ENCODE results near the gene CYP2W1. TPM values are rescaled to one million over a fixed set of nuclear protein-coding genes. Genes with fewer than 3 reads are reported as not detected.
"Not testable (repeated sequence)": the region's sequence is repeated elsewhere in the genome, so short reads cannot be mapped to it uniquely, and the experiment has no call there.

CYP2W1 gene
- total RNA-seq, 1 donor from 2014 or later, result not detected

DNA sequence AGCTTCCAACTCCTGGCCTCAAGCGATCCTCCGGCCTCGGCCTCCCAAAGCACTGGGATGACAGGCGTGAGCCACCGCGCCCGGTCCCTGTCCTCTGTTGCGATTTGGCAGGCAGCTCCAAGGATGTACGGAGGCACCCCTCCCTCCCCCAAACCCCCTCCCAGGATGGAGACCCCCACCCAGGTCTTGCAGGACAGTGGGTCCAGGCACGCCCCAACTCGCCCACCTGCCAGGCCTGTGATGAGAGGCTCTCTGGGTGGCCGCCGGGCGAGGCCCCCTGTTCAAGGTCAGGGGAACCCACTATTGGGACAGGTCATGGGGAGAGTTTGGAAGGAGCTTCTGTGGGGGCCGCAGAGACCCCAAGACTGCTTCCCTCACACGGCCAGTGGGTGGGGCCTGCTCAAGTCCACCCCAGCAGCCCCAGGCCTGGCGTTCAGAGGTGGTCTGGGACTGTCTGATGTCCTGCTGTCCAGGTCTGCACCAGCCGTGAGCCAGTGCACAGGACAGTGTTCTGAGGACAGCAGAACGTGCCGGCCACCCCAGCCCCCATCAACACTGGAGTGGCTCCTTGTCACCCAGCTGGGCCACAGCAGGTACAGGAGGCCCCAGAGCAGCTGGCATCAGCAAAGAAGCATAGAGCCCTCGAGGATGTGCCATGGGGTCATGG lies 31.0 kb upstream of the CYP2W1 start:
- intact Hi-C loops (cut with micrococcal nuclease), result no loop called here

GRCh38 chr7:952548-953441 lies 30.2 kb upstream of the CYP2W1 start:
- intact Hi-C loops (cut with micrococcal nuclease), result no loop called here

DNA sequence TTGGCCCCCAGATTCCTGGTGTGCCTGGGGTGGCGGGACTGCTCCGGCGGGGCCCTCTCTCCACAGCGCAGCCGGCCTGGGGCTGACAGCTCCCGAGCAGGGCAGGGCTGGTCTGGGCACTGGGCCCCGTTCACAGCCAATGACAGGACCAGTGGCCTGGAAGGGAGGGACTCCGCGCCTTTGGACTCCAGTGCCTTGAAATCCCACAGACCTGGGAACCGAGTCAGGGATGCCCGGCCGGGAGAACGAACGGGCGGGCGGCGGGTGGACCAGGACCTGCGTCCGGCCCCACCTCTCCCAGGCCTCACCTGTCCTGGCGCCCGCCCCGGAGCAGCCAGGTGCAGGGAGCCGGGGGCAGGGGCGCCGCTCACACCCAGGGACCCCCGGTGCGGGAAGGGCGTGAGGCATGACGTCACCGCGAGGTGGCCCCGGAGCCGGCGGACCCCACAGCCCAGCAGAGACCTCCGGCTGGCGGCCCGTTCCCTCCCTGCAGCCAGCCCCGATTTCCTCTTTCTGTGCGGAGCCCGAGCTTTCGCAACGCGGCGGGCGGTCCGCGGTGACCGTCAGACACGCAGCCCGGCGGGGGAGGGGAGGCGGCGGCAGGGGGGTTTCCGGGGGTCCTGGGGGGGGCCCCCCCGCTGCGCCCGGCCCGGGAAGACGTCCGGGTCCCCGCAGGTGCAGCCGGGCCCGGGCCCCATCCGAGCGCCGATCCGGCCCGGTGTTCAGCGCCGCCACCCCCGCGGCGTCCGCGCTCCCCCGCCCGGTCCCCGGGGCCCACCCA lies 29.2 kb upstream of the CYP2W1 start:
- intact Hi-C loops (cut with micrococcal nuclease), result loop anchor here (1.0 to 2.0 kb wide), 3 partner anchors 31 to 167 kb away; partner anchors contain the start of gene GET4

GRCh38 chr7:954330-955238 lies 28.4 kb upstream of the CYP2W1 start, which contains the start of gene ADAP1:
TSS of gene ADAP1 (minus strand) at chr7:954680. CDS start at chr7:954477, 203 bp downstream.
- intact Hi-C loops (cut with micrococcal nuclease), result loop anchor here (1.0 to 2.0 kb wide), 4 partner anchors 32 to 168 kb away; partner anchors contain the start of gene GET4

GRCh38 chr7:956031-956430 lies 26.9 kb upstream of the CYP2W1 start:
- intact Hi-C loops (cut with micrococcal nuclease), result no loop called here

DNA sequence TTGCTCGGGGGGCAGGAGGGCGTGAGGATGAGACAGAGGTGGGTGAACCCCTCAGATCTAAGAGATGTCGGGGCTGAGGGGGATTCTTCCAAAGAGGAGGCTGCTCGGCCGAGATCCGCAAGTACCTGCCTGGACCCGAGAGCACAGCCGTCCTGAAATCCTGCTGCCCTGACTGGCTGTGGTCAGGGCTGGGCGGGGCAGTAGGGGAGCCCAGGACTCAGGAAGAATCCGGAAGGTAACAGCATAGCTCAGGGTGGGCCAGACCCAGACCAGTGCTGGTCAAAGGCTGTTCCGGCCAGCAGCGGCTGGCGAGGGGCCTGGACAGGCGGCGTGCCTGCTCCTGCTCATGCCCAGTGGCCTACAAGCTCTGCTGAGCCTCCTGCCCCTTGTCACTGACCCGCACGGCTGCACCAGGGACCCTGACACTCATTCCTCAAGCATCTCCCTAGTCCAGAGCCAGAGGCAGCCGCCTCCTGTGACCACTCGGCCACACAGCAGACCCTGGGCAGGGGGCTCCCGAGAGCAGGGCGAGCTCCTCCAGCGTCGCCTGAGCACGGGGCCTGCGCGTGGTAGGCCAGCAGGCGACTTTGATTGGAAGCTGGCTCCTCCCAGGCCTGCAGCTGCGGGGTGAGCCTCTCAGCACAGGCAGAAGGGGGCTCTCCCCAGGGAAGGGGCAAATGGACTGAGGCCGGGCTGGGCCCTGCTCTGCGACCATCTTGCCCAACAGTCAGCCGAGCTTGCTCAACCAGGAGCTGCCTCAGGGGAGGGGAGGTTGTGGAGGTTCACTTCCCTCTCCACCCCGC lies 25.4 kb upstream of the CYP2W1 start:
- intact Hi-C loops (cut with micrococcal nuclease), result no loop called here

DNA sequence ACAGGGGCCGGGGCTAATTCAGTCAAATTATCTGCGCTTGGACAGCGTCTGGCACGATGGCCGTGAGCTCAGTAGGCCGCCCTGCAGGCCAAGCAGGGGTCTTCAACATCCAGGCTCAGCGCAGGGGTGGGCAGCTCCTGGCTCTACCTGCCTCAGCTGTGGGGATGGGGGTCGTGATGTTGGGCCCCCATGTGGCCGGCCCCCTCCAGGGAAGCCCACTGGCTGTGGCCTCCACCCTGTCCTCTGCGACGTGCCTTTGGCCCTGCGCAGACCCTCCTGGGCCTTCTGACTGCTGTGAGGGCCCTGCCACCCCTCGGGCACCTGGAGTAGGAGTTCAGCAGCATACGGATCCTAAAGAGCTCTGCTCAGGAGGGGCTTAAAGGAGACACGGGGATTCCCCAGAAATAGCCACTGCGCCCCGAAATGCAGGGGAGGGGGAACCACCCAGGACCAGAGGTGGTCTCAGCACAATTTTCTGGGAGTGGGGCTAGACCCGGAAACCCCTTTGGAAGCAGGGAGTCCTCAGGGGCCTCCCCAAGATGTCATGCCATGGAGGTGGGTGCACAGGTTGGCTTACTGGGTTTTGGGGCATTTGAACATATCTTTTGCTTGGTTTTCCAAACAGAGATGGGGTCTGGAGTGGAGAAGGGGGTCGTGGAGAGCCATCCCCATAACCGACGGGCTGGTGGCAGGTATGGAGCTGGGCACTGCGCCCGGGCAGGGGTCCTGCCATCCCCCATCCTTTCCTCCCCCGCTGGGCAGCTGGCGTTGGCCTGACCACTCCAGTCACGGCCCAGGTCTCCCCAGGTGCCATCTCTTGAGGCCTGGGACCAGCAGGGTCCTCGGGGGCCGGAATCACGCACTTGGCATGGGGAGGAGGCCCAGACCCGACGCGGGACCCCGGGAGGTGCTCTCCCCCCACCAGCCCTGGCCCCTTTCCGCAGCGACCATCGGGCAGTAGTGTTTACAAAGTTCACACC lies 24.5 kb upstream of the CYP2W1 start:
- intact Hi-C loops (cut with micrococcal nuclease), result no loop called here

GRCh38 chr7:959271-959670 lies 23.7 kb upstream of the CYP2W1 start:
- intact Hi-C loops (cut with micrococcal nuclease), result no loop called here

DNA sequence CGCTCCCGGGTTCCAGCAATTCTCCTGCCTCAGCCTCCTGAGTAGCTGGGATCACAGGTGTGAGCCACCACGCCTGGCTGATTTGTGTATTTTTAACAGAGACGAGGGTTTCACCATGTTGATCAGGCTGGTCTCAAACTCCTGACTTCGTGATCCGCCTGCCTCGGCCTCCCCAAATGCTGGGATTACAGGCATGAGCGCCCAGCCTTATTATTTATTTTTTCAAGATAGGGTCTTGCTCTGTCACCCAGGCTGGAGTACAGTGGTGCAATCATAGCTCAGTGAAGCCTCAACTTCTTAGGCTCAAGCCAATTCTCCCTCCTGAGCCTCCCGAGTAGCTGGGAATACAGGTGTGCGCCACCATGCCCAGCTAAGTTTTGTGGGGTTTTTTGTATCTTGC lies 23.2 kb upstream of the CYP2W1 start:
- intact Hi-C loops (cut with micrococcal nuclease), result not testable (repeated sequence)

DNA sequence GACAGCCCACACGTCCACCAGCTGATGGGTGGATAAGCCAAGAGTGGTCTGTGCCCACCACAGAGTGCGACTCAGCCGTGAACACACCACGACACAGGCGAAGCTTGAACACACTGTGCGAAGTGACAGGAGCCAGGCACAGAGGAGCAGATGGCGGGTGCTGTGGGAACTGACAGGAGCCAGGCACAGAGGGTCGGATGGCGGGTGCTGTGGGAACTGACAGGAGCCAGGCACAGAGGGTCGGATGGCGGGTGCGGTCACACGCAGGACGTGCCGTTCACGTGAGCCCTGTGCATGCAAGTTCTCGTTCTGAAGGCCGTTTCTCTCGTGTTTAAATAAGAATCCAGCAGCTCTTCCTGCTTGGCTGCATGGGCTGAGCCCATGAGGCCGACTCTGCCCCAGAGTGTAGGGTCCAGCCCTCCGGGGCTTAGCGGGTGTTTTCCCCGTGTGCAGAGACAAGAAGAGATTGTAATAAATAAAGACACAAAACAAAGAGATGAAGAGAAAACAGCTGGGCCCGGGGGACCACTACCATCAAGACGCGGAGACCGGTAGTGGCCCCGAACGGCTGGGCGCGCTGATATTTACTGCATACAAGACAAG lies 22.6 kb upstream of the CYP2W1 start:
- intact Hi-C loops (cut with micrococcal nuclease), result no loop called here

DNA sequence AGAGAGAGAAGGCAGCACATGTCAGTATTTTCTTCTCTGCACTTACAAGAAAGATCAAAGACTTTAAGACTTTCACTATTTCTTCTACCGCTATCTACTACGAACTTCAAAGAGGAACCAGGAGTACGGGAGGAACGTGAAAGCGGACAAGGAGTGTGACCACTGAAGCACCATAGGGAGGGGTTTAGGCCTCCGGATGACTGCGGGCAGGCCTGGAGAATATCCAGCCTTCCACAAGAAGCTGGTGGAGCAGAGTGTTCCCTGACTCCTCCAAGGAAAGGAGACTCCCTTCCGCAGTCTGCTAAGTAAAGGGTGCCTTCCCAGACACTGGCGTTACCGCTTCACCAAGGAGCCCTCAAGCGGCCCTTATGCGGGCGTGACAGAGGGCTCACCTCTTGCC lies 22.0 kb upstream of the CYP2W1 start:
- intact Hi-C loops (cut with micrococcal nuclease), result not testable (repeated sequence)

DNA sequence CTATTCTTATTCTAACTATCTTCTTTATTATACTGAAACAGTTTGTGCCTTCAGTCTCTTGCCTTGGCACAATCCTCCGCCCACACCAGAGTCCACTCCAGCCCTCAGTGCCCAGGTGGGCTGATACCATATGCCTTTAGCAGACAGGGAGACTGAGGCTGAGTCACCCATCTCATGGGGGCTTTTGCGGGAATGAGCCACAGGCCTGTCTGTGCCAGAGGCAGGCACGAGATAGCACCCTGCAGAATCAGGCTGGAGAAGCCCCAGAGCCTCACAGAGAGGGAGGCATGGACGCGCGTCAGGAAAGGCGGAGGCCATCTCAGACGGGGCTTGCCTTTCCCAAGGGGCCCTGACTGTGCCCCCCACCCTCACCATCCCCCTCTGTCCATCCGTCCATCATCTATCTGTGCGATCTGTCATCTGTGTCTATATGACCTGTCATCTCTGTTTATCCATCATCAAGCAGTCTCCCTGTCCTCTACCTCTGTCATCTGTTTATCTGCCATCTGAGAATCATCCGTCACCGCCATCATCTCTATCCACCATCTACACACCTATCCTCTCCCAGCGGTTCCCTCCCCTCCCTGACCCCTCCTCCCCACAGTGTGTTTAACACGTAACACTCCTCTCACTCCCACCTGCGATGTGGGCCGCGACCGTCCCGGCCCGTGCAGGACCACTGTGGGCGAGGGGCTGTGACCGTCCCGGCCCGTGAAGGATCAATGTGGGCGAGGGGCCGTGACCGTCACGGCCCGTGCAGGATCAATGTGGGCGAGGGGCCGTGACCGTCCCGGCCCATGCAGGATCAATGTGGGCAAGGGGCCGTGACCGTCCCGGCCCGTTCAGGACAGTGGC lies 21.2 kb upstream of the CYP2W1 start:
- intact Hi-C loops (cut with micrococcal nuclease), result no loop called here

- intact Hi-C loops (cut with micrococcal nuclease), result no loop called here
These were observed 20.4 kb upstream of the CYP2W1 start for GRCh38 chr7:962401-963081.

DNA sequence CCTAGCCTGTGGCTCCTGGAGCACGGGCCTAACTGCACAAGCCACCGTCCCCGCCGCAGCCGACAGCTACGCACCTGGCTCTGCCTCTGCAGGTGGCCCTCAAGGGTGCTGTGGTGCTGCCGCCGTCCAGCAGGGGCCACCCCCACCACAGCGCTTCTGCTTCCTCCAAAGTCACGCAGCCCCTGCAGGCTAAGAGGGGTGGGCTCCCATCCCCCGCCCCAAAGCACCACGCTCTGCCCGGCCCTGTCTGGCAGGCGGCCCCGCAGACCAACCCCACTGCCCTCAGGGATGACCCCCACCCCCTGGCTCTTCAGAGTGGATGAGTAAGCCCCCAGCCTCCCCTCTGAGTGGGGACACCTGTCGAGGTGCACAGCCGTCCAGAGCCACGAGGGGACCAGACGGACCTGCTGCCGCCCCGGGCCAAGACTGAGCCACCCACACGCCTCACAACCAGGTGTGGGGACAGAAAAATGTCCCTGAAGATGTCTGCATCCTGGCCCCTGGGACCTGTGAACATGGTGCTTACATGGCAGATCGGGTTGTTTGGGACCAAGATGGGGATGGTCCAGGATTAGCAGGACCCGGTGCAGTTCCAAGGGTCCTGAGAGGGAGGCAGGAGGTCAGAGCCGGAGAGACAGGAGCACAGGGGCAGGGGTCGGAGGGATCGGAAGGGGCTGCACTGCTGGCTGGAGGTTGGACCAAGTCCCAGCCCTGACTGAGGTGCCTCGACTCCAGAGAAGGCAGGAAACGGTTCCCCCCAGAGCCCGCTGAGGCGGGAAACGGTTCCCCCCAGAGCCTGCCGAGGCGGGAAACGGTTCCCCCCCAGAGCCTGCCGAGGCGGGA lies 19.5 kb upstream of the CYP2W1 start:
- intact Hi-C loops (cut with micrococcal nuclease), result no loop called here

GRCh38 chr7:964401-965231 lies 18.4 kb upstream of the CYP2W1 start:
- intact Hi-C loops (cut with micrococcal nuclease), result no loop called here
